DLD1 (cell line): ENCODE data around the gene RAB3B.
"Not testable (repeated sequence)": the region's sequence is repeated elsewhere in the genome, so short reads cannot be mapped to it uniquely, and the experiment has no call there.

ENCODE experiments used
- in situ Hi-C: cut with HindIII; loops from 2 replicates; pipeline ENCODE4 v1.10.0; 2017; ENCODE audit warnings: low sequenced_read_pairs

The RAB3B gene

DNA sequence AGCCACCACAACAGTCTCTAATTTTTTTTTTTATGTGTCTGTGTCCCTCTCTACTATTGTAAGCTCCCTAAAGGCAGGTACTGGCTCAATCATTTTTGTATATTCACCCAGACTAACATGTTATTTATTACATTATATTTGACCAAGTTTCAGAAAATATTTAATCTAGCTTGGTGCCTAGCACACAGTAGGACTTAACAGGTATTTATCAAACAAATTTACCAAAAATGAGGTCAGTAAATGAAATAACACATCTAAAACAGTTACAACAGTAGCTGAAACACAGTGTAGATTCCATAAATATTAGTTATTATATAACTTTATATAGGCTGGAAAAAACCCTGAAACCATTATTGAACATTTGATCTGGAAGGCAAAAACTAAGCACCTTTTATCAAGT, 114.7 kb downstream of the RAB3B start:
- in situ Hi-C loops, result no loop called here

DNA sequence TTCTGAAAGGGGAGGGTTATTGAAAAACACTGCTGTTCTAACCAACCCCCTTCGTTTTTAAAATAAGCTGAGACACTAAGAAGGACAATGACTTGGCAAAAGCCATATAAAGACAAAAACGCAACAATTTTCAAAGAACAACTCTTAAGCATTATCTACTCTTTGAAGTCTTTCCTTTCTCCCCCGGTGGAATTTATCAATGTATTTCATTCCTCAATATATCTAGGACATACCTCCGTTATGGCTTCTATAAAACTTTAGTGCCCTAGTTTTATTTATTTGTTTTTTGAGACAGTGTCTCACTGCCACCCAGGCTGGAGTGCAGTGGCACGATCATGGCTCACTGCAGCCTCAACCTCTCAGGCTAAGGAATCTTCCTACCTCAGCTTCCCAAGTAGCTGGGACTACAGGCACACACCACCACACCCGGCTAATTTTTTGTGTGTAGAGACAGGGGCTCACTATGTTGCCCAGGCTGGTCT, 115.2 kb downstream of the RAB3B start:
- in situ Hi-C loops, result no loop called here

DNA sequence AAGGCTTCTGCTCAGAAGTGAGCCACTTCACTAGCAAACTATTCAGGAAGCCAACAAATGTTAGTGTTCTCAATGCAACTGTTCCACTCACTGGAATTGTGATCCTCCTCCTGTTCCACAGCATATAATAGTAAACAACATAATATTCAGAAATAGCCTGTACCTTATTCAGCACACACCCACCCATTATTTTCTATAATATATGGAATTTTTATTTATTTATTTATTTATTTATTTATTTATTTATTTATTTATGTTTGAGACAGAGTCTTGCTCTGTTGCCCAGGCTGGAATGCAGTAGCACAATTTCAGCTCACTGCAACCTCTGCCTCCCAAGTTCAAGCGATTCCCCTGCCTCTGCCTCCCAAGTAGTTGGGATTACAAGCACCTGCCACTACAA, 117.2 kb downstream of the RAB3B start:
- in situ Hi-C loops, result not testable (repeated sequence)

DNA sequence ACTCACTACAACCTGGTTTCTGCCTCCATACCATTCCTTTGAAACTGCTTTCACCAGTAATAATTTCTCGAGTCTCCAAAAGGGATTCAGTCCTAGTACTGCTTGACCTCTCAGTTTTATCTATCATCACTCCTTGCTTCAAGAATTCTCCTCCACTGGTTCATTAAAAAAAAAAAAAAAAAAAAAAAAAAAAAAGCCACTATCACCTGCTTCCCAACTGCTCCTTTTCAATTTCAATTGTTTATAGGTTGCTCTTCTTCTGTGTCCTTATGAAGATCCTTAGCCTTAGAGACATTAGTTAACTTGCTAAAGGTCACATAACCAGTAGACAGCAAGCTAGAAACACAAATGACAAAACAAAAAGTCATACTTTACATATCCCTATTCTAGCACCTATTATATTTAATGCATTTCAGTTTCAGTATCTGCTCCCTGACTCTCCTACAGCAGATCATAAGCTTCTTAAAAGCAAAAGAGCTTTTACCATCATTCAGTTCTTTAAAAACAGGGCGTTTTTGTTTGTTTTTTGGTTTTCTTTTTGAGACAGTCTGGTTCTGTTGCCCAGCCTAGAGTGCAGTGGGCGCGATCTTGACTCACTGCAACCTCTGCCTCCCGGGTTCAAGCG, 119.0 kb downstream of the RAB3B start:
- in situ Hi-C loops, result no loop called here

DNA sequence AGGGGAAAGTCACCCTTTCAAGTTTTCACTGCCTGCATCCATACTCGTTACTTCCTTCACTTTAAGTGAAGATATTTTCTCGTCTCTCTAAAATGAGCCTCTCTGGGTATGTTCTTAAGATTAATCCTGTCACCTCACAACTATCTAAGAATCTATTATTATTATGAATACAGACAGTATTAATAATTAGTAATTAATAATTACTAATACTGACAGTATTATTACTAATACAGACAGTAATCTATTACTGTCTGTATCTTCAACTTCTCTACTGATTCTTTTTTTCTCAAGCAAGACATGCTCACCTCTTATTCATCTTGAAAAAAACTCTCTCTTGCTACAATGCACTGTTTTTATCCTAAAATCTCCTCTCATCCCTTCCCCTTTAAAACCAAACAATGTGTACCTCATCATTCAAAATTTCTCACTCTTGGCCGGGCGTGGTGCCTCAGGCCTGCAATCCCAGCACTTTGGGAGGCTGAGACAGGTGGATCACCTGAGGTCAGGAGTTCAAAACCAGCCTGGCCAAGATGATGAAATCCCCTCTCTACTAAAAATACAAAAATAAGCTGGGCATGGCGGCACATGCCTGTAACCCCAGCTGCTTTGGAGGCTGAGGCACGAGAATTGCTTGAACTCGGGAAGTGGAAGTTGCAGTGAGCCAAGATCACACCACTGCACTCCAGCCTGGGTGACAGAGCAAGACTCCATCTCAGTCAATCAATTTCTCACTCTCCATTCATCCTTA, 119.7 kb downstream of the RAB3B start:
- in situ Hi-C loops, result no loop called here

DNA sequence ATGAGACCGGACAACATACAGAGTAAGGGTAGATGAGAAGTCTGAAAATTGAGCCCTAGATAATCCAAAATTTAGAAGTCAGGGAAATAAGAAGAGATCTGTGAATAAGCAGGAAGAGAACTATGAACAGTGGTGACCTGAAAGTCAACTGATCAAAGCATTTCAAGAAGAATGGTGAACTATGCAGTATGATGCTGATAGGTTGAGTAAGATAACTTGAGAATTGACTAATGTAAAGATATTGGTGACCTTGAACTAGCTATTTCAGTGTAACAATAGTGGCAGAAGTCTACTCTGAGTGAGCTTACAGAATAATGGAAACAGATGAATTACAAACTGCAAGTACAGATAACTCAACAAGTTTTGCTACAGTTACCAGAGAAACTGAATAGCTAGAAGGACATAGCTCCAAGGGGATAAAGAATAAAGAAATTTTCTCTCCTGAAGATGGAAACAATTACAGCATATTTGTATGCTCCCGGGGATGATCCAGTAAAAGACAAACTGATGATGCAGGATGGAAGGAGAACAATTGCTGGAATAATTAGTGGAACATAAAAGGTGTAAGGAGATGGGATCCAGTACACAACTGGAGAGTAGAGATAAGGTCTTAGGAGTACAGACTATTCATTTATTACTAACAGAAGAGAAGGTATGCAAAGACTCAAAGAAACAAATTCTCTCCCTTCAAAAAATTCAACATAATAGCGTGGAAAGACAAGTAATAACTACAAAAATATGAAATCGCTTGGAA, 122.8 kb downstream of the RAB3B start:
- in situ Hi-C loops, result no loop called here

DNA sequence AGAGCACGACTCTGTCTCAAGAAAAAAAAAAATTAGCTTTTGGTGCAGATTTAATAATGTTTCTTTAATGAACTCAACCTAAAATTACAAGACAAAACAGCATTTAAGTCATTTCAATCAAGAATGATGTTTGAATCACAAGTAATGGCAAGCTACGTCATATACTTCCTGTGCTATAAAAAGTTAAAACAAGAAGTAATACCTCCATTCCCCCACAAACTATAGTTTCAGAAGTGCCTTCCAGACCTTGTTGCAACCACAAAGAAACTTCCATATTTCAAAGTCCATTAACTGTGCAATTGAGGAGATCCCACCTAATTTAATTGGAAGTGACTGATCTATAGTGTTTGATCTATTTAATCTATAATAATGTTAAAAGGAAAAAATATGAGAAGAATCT, 127.1 kb downstream of the RAB3B start:
- in situ Hi-C loops, result no loop called here

DNA sequence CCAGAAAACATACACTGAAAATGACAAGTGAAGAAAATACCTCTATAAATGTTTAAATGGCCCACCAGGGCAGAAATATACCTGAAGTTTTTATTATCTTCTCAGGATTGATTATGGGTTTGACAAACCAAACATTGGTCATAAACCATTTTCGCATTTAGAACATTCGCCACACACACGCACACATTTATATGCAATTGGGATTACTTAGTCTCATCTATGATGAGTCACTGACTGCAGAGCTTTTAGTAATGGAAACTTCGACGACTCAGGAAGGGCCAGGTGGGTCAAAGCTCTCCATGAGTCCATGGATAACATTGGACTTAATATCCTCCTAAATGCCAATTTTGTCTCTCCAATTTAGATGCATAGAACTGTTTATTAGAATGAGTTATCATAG, 128.8 kb downstream of the RAB3B start:
- in situ Hi-C loops, result no loop called here

DNA sequence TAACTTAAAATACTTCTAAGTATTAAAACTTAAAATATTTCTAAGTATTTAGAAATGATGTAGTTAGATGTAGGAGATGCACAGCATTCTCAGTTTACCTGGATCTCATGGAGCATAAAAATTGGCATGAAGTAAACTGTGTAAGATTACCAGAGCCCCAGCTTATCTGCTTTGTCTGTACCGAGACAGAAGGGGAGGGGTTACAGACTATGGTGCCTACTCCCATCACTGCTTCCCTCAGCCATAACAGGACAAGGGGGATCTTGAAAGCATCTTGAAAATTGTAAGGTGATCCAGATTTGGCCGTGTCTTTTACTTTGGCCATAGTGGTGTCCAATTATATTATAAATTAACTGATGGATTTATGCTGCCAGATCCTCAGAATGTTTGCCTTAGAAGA, 130.8 kb downstream of the RAB3B start:
- in situ Hi-C loops, result no loop called here

DNA sequence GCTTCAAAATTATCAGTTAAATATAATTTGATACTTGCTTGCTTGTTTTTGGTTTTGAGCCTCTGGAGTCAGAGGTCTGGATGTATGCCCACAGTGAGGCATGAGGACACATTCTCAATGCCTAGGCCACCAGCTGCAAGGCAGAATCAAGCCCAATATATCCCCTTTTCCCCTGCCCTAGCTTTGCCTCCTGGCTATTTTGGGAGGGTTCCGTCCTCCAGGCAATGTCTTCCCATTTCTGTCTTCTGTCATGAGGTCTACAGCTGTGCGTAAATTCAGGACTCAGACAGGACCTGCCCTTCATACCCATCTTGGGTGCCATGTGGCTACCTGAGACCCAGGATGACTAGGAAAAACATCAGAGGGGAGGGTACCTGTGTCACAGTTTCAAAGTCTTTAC, 131.2 kb downstream of the RAB3B start:
- in situ Hi-C loops, result no loop called here

DNA sequence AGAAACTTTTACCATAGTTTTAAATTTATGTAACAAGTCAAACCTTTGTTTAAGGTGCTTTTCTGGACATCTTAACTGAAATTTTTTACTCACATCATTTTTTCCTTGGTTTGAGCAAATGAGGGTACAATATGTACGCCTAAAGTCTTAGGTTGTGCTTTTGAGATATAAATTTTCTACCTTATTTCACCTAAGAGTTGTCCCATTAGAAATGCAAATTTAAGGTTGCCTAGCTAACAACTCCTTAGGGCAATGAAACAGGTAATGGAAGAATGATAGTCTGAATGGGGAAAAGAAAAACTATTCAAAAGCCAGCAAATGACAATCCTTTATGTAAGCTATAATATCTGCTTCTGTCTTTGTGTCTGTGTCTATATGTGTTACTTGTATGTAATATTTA, 131.6 kb downstream of the RAB3B start:
- in situ Hi-C loops, result no loop called here
